SH-SY5Y (cell line): ENCODE results near the gene ATF3.

ENCODE experiments used
- GATA2 ChIP-seq: IDR thresholded peaks from 2 replicates; pipeline ENCODE4 v1.6.1; 2011; ENCODE audit warnings: mild to moderate bottlenecking, low read depth, low read length
- GATA3 ChIP-seq: IDR thresholded peaks from 2 replicates; pipeline ENCODE4 v1.6.1; 2011; ENCODE audit warnings: low read depth, mild to moderate bottlenecking, low read length, moderate library complexity

DNA sequence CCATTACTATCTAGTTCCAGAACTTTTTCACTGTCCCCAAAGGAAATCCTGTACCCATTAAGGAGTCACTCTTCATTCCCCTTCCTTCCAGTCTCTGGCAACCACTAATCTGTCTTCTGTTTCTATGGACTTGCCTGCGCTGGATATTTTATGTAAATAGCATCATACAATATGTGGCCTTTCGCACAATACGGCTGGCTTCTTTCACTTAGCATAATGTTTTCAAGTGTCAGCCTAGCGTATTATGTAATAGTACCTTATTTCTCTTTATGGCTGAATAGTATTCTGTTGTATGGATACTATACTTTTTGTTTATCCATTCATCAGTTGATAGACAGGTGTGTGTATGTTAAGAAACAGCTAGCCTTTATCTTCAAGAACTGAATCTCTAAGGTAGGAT lies 14.3 kb downstream of the ATF3 start:
- TF ChIP-seq GATA2, result no peak
- TF ChIP-seq GATA3, result no peak
